Stimulated activated CD4-positive, alpha-beta T cell treated with anti-CD3 and anti-CD28 coated beads, Interleukin-4, amount 100 ng/mL, for 1 hour (primary cell): ENCODE results near the gene TLE2.
"Not testable (repeated sequence)": the region's sequence is repeated elsewhere in the genome, so short reads cannot be mapped to it uniquely, and the experiment has no call there.

Experiments used
- DNase-seq: peaks from one replicate; pipeline ENCODE4 v3.0.0-alpha.2; 2020

Gene TLE2

DNA sequence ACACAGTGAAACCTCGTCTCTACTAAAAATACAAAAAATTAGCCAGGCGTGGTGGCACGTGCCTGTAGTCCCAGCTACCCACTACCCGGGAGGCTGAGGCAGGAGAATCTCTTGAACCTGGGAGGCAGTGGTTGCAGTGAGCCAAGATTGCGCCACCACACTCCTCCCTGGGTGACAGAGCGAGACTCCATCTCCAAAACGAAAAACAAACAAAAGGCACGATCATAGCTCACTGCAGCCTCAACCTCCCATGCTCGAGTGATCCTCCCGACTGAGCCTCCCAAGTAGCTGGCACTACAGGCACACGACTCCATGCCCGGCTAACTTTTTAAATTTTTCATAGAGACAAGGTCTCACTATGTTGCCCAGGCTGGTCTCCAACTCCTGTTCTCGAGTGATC is 17.0 kb downstream of the TLE2 start:
- not testable (repeated sequence) for DNase-seq

DNA sequence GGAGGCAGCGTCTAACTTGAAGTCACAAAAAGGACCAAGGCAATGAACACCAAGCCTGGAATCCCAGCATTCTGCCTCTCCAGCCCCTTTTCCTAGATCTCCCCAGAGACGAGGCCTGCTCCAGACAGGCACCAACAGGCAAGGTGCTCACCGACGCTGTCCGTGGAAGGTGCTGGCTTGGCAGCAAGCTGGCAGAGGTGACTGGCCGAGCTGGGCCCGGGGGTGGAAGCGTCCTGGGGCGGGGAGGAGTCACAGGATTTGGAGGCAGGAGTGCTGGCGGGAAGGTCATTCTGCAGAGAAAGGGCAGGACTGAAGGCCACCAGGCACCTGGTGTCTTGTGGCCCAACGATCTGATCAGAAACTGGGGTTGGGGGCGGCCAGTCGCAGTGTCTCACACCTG is 18.2 kb downstream of the TLE2 start:
- DNase-seq: no peak

DNA sequence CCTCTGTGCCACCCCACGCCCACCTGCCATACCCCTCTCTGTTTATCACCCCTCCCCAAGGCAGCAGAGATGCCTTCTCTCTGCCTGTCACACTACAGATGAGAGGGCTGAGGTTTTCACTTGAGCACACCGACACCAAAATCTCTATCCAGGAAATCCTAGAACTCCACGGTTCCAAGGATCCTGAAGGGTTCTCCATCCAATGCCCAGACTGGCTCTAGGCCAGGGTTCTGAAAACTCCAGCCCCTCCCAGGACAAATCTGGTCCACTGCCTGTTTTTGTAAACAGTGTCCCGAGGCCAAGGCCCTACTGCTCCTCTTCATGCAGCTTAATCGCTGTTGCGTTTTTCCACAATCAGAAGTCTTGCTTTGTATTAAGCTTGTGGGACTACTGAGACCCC is 20.1 kb downstream of the TLE2 start:
- no peak for DNase-seq

DNA sequence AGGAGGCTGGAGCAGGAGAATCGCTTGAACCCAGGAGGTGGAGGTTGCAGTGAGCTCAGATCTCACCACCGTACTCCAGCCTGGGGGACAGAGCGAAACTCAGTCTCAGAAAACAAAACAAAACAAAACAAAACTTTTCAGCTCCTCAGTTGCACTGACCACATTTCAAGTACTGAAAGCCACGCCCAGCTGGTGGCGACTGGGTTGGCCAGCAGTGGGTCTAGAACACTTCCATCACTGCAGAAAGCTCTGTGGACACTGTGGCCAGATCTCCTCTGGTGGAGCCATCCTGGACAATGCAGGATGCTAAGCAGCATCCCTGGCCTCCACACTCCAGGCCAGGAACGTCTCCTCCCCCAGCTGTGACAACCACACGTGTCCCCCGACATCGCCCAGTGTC is 21.1 kb downstream of the TLE2 start:
- DNase-seq: no peak

DNA sequence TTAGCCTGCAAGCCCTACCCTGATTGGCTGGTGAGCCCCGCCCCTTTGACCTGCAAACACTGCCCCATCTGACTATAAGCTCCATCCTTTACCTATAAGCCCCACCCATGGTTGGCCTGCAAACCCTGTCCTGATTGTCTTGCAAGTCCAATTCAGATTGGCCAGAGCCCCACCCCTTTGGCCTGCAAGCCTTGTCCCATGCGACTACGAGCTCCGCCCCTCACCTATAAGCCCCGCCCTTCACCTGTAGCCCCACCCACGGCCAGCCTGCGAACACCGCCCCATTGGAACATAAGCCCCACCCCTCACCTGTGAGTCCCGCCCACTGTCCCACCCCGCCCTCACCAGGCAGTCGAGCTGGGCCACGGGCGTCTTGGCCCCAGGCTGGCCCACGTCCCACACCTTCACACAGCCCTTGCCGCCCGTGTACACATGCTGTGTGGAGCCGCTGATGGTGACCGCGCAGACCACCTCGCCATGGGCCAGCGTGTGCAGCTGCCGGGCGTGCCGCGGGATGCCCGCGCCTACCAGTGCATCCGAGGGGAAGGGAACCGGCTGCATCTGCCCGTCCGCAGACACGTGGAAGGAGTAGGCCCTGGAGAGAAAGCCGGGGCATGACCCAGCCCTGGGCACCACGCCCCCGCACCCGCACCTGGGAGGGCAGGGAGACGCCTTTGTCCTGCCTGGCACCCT is 22.9 kb downstream of the TLE2 start:
- peak; percentile 22 for DNase-seq

DNA sequence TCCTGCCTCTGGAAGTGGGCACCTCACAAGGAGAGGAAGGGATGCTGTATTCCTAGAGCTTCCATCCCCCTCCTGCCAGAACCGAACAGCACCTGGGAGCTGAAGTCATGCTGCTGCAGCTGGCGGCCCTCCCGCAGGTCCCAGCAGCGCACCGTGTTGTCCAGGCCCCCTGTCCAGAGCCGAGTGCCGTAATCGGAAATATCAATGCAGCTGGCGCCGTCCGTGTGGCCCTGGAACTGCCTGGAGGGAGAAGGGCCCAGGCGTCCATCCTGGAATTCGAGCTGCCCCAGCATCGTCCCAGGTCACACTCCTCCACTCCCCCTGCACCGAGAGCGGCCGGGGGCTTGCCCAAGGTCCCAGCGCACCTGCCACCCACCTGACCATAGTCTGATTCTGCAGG is 23.7 kb downstream of the TLE2 start:
- no peak for DNase-seq

DNA sequence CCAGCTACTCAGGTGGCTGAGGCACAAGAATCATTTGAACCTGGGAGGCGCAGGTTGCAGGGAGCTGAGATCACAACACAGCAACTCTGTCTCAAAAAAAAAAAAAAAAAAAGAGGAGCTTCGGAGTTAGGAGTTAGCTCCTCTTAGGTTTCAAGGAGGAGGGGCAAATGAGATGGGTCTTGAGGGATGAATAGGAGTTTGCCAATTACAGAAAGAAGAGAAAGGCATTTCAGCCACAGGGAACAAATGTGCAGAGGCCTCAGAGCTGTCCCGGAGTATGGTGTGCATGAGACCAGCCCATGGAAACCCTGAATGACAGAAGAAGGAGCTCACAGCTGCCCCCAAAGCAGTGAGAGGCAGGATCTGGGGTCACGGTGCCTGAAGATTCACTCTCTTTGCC is 24.6 kb downstream of the TLE2 start:
- no peak for DNase-seq

DNA sequence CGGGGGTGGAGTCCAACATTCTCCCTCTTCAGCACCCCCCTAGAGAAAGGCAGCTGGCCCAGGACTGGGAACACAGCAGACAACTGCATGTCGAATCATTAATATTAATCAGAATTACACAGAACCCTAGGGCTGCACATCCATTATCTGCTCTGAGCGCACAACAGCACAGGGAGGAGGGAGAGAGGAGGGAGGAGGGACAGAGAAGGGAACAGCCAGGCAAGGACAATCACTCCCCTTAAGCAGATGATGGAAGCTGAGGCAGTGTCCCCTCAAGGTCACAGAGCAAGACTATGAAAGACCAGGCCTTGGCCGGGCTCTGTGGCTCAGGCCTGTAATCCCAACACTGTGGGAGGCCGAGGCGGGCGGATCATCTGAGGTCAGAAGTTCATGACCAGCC is 26.0 kb downstream of the TLE2 start:
- no peak for DNase-seq

DNA sequence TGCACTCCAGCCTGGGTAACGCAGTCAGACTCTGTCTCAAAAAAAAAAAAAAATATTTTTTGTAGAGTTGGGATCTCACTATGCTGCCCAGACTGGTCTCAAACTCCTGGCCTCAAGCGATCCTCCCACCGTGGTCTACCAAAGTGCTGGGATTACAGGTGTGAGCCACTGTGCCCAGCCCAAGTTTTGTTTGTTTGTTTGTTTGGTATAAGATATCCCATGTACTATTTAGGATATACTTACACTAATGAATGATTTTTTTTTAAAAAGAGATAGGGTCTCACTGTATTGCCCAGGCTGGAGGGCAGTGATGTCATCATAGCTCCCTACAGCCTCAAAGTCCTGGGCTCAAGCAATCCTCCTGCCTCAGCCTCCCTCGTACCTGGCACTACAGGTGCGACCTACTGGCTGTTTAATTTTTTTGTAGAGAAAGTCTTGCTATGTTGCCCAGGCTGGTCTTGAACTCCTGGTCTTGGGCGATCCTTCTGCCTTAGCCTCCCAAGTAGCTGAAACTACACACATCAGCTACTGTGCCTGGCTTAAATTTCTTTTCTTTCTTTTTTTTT is 27.8 kb downstream of the TLE2 start:
- no peak for DNase-seq

DNA sequence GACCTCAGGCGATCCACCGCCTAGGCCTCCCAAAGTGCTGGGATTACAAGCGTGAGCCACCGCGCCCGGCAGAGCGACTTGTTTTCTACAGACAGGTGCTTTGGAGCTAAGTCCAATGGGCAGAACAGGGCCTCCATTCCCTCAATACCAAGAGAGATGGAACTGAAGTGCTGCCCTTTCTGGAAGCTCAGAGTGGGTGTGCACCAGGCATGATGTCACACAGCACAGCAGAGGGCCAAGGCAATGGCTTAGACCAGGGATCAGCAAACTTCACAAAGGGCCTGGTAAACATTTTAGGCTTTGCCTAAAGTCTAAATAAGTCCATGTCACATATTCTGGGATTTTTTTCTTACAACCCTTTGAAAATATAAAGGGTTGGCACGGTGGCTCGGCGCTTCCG is 30.4 kb downstream of the TLE2 start:
- no peak for DNase-seq

DNA sequence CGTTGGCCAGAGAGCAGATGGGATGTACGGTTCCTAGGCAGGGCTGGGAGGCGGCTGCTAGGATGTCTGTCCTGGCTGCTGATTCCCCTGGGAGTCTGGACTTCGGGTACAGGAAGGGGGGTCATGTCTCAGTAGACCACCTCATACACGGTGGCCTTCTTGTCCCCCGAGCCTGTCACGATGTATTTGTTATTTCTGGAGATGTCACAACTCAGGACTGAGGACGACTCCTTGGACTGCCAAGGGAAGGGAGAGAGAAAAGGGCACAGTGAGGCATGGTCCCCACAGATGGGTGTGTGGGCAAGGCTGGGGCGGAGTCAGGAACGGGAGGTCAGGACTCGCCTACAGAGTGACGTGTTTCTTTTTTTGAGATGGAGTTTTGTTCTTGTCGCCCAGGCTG is 31.4 kb downstream of the TLE2 start:
- no peak for DNase-seq

DNA sequence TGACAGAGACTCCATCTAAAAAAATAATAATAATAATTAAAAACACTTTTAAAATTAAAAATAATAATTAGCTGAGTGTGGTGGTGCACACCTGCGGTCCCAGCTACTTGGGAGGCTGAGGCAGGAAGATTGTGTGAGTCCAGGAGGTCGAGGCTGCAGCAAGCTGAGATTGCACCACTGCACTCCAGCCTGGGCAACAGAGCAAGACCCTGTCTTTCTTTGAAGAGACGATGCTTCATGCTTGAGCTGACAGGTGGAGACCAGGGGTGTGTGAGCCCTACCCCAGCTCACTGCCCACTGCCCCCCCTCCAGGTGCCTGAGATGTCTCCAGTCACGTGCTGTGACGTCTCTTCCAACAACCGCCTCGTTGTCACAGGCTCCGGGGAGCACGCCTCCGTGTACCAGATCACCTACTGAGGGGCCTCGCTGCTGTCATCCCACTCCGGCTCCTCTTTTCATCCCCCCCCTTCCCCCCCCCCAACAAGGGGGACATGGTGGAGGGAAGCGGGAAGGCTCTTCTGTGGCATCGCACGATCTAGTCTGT is 34.4 kb downstream of the TLE2 start:
- DNase-seq: no peak

DNA sequence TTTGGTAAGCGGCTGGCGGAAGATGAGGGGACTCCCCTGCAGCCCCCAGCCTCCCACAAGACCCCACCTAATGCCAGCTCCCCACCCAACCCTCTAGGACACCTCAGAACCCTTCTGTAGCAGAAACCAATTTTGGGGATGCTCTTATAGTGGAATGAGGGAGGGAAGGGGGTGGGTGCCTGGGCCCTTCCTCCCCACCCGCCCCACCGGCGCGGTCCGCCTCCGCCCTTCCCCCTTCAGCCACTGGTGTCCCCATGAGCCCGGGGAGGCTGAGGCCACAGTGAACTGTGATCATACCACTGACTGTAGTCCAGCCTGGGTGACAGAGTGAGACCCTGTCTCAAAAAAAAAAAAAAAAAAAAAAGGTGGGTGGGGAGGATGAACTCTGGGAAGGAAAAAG is 35.5 kb downstream of the TLE2 start:
- DNase-seq: no peak

DNA sequence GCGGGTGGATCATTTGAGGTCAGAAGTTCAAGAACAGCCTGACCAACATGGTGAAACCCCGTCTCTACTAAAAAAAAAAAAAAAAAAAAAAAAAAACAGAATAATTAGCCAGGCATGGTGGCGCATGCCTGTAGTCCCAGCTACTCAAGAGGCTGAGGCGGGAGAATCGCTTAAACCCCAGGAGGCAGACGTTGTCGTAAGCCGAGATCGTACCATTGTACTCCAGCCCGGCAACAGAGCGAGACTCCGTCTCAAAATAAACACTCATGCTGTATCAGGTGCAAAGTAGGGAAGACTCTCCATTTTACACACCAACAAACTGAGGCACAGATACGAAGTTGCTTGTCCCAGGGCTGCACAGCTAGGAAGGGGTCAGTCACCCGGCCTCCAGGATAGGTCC is 36.1 kb downstream of the TLE2 start:
- no peak for DNase-seq

DNA sequence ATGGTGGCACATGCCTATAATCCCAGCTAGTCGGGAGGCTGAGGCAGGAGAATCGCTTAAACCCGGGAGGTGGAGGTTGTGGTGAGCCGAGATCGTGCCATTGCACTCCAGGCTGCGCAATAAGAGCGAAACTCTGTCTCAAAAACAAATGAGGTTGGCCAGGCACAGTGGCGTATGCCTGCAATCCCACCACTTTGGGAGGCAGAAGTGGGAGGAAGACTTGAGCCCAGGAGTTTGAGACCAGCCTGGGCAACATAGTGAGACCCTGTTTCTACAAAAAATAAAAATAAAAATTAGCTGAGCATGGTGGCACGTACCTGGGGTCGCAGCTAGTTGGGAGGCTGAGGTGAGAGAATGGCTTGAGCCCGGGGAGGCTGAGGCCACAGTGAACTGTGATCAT is 36.7 kb downstream of the TLE2 start:
- DNase-seq: not testable (repeated sequence)

DNA sequence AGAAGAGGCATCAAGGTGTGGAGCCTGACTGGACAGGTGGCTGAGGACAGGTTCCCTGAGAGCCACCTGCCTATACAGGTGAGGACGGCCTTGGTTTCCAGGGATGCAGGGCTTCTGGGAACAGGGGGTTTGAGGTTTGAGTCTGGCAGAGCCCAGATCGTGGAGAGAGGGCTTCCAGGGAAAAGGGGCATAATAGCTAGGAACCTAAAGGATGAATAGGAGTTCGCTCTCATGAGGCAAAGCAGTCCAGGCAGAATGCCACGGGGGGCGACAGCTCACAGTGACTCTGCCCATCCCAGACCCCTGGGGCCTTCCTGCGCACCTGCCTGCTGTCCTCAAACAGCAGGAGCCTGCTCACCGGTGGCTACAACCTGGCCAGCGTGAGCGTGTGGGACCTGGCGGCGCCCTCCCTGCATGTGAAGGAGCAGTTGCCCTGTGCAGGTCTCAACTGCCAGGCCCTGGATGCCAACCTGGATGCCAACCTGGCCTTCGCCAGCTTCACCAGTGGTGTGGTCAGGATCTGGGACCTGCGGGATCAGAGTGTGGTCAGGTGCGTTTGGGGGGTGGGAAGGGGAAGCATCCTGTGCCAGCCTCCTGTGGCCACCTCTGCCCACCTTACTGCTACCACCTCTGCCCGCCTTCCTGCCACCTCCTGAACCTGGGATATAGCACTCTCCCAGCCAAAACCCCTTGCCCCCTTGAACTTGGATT is 39.7 kb downstream of the TLE2 start:
- no peak for DNase-seq

DNA sequence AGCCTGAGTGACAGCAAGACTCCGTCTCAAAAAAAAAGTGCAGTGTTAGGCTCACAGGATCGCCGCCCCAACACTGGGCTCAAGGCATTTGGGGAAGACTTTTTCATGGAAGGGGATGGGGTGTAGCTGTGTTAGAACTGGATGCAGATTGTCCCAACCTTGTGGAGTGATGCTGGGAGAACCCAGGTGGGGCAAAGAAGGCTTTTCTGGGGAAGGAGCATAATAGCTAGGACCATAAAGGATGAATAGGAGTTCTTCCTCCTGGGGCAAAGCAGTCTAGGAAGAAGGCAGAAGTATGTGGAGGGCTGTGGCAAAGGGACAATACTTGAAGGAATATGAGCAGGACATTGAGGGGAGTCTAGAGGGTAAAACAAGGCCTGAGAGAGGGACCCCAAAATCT is 40.5 kb downstream of the TLE2 start:
- DNase-seq: no peak

DNA sequence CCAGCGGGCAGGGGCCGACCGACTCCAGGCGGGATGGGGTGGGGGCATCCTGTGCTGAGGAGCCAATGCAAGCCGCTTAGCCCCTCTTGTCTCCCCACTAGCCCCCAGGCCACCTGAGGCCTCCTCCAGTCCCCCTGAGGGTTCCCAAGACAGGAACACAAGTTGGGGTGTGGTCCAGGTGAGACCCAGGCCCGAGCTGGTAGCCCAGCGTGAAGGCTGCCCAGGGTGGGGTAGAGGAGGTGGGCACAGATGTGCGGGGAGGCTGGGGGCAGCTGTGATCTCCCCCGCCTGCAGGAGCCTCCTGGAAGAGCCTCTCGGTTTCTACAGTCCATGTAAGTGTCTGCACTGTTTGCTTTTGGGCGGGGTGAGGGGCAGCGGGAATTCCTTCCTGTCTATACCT is 41.3 kb downstream of the TLE2 start:
- DNase-seq: no peak

DNA sequence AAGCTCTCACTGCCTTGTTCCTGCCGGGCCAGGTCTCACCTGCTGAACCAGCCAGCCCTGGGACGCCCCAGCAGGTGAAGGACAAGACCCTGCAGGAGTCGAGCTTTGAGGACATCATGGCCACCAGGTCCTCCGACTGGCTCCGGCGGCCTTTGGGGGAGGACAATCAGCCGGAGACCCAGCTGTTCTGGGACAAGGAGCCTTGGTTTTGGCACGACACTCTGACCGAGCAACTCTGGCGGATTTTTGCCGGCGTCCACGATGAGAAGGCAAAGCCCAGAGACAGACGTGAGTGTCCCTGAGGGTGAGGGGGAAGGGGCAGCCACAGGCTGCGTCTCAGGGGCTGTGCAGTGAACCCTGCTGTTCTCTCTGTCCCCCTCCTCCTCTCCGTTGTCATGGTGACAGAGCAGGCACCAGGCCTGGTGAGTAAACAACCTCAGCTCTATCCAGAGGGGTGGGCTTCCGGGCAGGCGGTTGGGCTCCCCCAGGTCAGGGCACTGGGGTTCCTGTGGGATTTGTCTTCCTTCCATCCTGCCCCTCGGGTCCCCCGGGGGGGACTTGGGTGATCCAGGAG is 42.0 kb downstream of the TLE2 start:
- no peak for DNase-seq

DNA sequence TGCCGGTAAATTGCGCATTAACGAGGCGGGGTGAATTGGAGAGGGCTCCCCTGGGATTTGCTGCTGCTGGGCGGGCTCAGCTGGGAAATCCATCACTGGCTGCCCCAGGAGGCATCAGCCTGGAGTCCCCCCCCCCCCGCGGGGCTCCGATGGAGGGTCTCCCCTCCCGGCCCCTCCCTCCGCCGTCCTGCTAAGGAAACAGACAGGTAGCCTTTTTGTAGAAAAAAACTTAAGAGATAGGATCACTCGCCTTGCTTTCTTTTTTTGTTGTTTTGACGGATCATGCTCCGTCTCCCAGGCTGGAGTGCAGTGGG is 44.9 kb downstream of the TLE2 start:
- no peak for DNase-seq

DNA sequence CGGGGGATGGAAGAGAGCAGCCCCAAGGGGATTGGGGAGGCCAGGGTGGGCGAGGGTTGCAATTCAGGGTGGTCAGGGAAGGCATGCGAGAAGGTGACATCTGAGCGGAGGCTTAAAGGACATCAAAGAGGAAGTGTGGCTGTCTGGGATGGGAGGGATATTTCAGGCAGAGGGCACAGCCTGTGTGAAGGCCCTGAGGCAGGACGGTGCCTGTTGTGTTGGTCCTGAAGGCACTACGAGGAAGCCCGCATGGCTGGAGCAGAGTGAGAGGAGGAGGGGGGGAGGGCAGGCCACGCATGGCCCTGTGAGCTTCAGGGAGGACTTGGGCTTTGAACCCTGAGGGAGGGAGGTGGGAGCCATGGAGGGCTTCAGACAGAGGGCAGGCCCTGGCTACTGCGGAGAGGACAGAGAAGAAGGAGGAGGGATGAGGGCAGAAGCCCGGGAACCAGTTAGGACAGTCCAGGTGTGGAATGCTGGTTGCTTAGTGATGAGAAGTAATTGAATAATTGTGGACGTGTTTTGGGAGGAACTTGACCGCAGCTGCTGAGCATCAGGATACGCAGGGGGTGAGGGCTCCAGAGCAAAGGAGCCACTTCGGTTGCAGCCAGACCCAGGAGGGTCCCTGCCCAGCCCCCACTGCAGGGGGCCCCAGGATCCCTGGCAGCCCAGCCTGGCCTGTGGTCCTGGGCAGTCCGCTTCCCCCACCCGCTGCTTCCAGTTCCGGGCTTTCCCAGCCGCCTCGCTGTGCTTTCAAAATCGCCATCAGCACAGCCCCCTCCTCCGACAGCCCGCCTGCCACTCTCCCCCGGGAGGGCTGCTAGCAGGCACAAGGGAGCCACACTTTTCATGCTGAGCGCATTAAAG is 45.5 kb downstream of the TLE2 start:
- DNase-seq: no peak

DNA sequence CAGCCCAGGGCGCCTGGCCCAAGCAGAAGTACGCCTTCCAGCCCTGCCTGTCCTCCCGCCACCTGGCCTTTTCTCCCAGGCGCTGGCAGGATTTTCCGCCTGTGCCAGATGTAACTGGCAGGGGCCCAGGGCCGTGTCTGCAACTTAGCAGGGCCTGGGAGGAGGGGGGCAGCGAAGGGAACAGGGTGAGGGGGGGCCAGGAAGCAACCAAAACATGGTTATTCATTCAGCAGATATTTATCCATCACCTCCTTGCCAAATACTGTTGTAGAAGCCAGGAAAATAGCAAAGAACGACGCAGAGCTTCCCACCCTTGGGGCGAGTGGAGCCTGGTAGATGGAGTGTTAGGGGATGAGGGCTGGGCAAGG is 46.1 kb downstream of the TLE2 start:
- DNase-seq: no peak

DNA sequence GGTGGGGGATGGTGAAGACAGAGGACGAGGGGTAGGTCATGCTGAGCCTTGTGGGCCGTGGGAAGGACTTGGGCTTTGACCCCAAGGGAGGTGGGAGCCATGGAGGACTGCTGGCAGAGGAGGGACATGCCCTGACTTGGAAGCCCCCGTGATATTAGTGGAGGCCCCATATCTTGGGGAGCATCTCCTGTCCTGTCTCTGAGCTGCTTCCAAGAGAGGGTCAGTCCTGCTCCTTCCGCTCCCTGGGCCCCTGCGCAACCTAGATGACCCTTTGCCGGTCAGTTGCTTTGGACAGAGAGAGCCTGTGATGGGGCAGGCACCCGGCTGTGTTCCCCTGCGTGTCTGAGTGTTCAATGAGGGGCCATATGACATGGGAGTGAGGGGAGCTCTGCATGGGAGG is 46.5 kb downstream of the TLE2 start:
- DNase-seq: no peak
